Endothelial cell of umbilical vein (primary cell): ENCODE results near the gene ADAMTS12. TPM values are rescaled to one million over a fixed set of nuclear protein-coding genes. Genes with fewer than 3 reads are reported as not detected.

Source experiments
- BruUV-seq: library from RNA; stranded (reverse); fragments of 400-500 nt; replicated peaks from 2 replicates; lab custom pipeline; 2021; lab: Mats Ljungman, UMichigan
- CTCF ChIA-PET: fragments of 300-600, 350-600 bp; sonication (Branson Sonifier 250); formaldehyde crosslinking; loops from one replicate; lab custom pipeline; 2021; ENCODE audit warnings: antibody characterized with exemption, inconsistent platforms; lab: Charles Lee
- POLR2A ChIA-PET: fragments of 300-600, 350-600 bp; sonication (Branson Sonifier 250); formaldehyde crosslinking; loops from one replicate; lab custom pipeline; 2021; ENCODE audit warnings: antibody characterized with exemption, inconsistent platforms; lab: Charles Lee
- DNase-seq: peaks from one replicate; pipeline ENCODE4 v3.0.0-alpha.2; 2011; ENCODE audit warnings: low read depth, low spot score
- FAIRE-seq: peaks from 2 replicates; lab custom pipeline; 2011; peaks lifted over from hg19 to GRCh38; lab: Jason Lieb, UNC
- H2AFZ ChIP-seq: 2 replicates; pipeline ENCODE4 v1.6.0; 2012; ENCODE audit warnings: low read depth, low read length, control low read depth, inconsistent platforms
- H3K27ac ChIP-seq: 2 replicates; pipeline ENCODE4 v1.5.1; 2011; ENCODE audit warnings: low read depth, mild to moderate bottlenecking, control low read depth, low read length, moderate library complexity; ENCODE audit not compliant: insufficient read depth
- H3K27me3 ChIP-seq, 2 experiments: 2 replicates each; pipeline versions ENCODE4 v1.6.0 to v1.6.1; 2011; ENCODE audit warnings: low read length in 2 of 2, mixed read lengths in 1 of 2; ENCODE audit not compliant: control insufficient read depth in 2 of 2, insufficient read depth in 2 of 2
- H3K36me3 ChIP-seq, 2 experiments: 2 replicates in 1 of 2; 3 replicates in 1 of 2; pipeline ENCODE4 v1.5.1; 2011; ENCODE audit warnings: low read length in 2 of 2, mild to moderate bottlenecking in 1 of 2, moderate library complexity in 1 of 2; ENCODE audit not compliant: control insufficient read depth in 2 of 2, insufficient read depth in 2 of 2; ENCODE audit errors: extremely low read depth in 1 of 2
- H3K4me1 ChIP-seq: 3 replicates; pipeline ENCODE4 v1.5.1; 2011; ENCODE audit warnings: mild to moderate bottlenecking, low read length; ENCODE audit not compliant: control insufficient read depth, insufficient read depth; ENCODE audit errors: extremely low read depth
- H3K4me2 ChIP-seq: 2 replicates; pipeline ENCODE4 v1.6.1; 2011; ENCODE audit warnings: low read length, control low read depth, mixed read lengths; ENCODE audit not compliant: insufficient read depth
- H3K4me3 ChIP-seq, 3 experiments: fragments of 200-600 bp in 1 of 3; sonication (generic), shearing (Covaris generic) in 1 of 3; replicated peaks in 1 of 3; 2 replicates each; pipeline ENCODE4 v1.5.1; 2011 to 2016; ENCODE audit warnings: control low read depth in 3 of 3, low read length in 3 of 3, mild to moderate bottlenecking in 2 of 3, inconsistent platforms in 1 of 3, low read depth in 1 of 3, moderate library complexity in 1 of 3; ENCODE audit not compliant: insufficient read depth in 1 of 3
- H3K79me2 ChIP-seq: 2 replicates; pipeline ENCODE4 v1.6.0; 2012; ENCODE audit warnings: low read length, inconsistent platforms; ENCODE audit not compliant: control insufficient read depth, insufficient read depth
- H3K9ac ChIP-seq: replicated peaks from 2 replicates; pipeline ENCODE3; 2011; ENCODE audit warnings: low read length, control low read depth; ENCODE audit not compliant: insufficient read depth; ENCODE audit errors: extremely low read depth
- H3K9me1 ChIP-seq: replicated peaks from 3 replicates; pipeline ENCODE4 v1.6.0; 2011; ENCODE audit warnings: mild to moderate bottlenecking, low read length; ENCODE audit not compliant: control insufficient read depth, insufficient read depth; ENCODE audit errors: extremely low read depth
- H3K9me3 ChIP-seq: replicated peaks from 2 replicates; pipeline ENCODE4 v1.5.1; 2012; ENCODE audit warnings: low read length, inconsistent platforms; ENCODE audit not compliant: control insufficient read depth, insufficient read depth
- H4K20me1 ChIP-seq: replicated peaks from 2 replicates; pipeline ENCODE3; 2011; ENCODE audit warnings: mild to moderate bottlenecking, low read length; ENCODE audit not compliant: control insufficient read depth, insufficient read depth; ENCODE audit errors: extremely low read depth
- EZH2 ChIP-seq: IDR thresholded peaks from 2 replicates; pipeline ENCODE4 v1.6.1; 2012; ENCODE audit warnings: borderline replicate concordance, low read depth, mild to moderate bottlenecking, moderate library complexity, low read length, inconsistent platforms; ENCODE audit not compliant: severe bottlenecking
- POLR2A ChIP-seq: IDR thresholded peaks from 2 replicates; pipeline ENCODE4 v1.6.1; 2012; ENCODE audit warnings: low read depth, mild to moderate bottlenecking, control low read depth, low read length
- dilution Hi-C: fragments of 300-500 bp; cut with MboI; formaldehyde crosslinking; loops from one replicate; pipeline ENCODE4 v1.15.0; 2019; ENCODE audit warnings: low sequenced_read_pairs; ENCODE audit not compliant: extremely low pct_ligation_motif_present
- intact Hi-C: fragments of 100-400 bp; cut with micrococcal nuclease; formaldehyde crosslinking; loops from one replicate; pipeline ENCODE4 v1.10.0; 2022
- polyA plus RNA-seq, 4 experiments: library from polyadenylated mRNA; depleted of rRNA in 3 of 4; stranded (reverse) in 3 of 4; unstranded in 1 of 4; fragments of >200 nt; gene quantifications; 2 replicates each; pipeline versions ENCODE4 v1.2.1 to v1.2.3, GENCODE V29; 2011 to 2012; ENCODE audit warnings: missing spikeins in 1 of 4
- total RNA-seq: library from RNA; stranded (reverse); gene quantifications from 2 replicates; pipeline ENCODE4 v1.2.3, GENCODE V29; 2021

The ADAMTS12 gene
- total and polyA plus RNA-seq, 2 donors (not counting 3 experiments of a cell fraction or from before 2014, with no cell fraction given), result 0.88 TPM; not detected in 1

DNA sequence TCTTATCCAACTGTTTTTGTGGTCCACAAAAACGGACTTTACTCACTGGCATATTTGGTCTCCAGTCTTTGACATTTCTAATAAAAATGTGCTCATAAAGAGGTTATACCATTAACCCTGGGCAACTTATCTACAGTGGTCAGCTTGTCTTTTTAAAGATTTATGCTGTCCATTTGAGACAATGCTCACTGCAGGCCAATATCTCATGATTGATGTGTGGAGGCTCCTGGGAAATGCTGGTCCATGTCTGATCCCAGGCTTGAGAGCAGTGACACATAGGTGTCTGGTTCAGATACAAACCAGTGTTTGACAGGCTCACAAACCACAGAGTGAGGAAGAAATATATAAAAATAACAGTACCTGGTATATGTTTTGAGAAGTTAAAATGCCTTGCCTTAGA lies 270.3 kb downstream of the ADAMTS12 start:
- H3K9me3 ChIP-seq, result no peaks in the 10 kb centered on the region
- H3K79me2 ChIP-seq, result no peaks in the 10 kb centered on the region
- intact Hi-C loops (no loop called here), dilution Hi-C loops (no loop called here)
- no peak for DNase-seq
- BruUV-seq, result no TSS peak
- CTCF ChIA-PET, result no interaction called here
- H3K9ac ChIP-seq, result no peak overlapping the region
- no peak for FAIRE-seq
- H3K4me2 ChIP-seq, result no peak overlapping the region
- TF ChIP-seq POLR2A, result no peak
- H2AFZ ChIP-seq, result no peak overlapping the region
- H3K4me3 ChIP-seq, result no peak overlapping the region
- H3K4me1 ChIP-seq, result no peaks in the 10 kb centered on the region
- H3K36me3 ChIP-seq, result no peaks in the 10 kb centered on the region
- no peaks in the 10 kb centered on the region for H3K9me1 ChIP-seq
- POLR2A ChIA-PET, result no interaction called here
- no peak overlapping the region for H3K27ac ChIP-seq
- no peaks in the 10 kb centered on the region for H3K27me3 ChIP-seq
- no peaks in the 10 kb centered on the region for H4K20me1 ChIP-seq

DNA sequence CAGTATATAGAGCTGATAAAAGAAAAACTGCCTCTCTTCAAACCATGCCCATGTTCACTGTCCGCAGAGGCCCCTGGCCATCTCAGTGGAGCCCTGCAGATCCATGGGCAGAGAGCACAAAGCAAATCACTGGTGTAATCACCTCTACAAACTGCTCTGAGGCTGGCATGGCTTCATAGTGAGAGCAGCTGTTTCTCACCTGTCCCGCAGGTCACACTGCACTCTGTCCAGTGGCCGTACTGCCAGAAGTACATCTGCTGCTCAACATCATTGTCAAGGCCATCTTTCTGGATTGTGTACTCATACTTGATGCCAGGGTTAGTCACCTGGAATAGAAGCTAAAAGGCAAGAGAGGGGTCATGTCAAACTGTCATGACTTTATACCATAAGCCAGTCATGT lies 277.8 kb downstream of the ADAMTS12 start:
- dilution Hi-C loops (no loop called here), intact Hi-C loops (no loop called here)
- H3K4me3 ChIP-seq, result no peak overlapping the region
- H3K9me3 ChIP-seq, result no peaks in the 10 kb centered on the region
- no peaks in the 10 kb centered on the region for H3K4me1 ChIP-seq
- DNase-seq, result no peak
- no peak overlapping the region for H3K27ac ChIP-seq
- H3K9ac ChIP-seq, result no peak overlapping the region
- no peaks in the 10 kb centered on the region for H4K20me1 ChIP-seq
- TF ChIP-seq EZH2, result no peak
- ChIA-PET CTCF (no interaction called here), POLR2A (no interaction called here)
- H3K27me3 ChIP-seq, result no peaks in the 10 kb centered on the region
- no peaks in the 10 kb centered on the region for H3K9me1 ChIP-seq
- H3K79me2 ChIP-seq, result no peaks in the 10 kb centered on the region
- FAIRE-seq, result no peak
- no peak overlapping the region for H2AFZ ChIP-seq
- H3K36me3 ChIP-seq, result no peaks in the 10 kb centered on the region
- no TSS peak for BruUV-seq
- no peak overlapping the region for H3K4me2 ChIP-seq
